GF-D8 (cell line): Measurements from ENCODE around the gene RAET1E.
"Not testable (repeated sequence)": the region's sequence is repeated elsewhere in the genome, so short reads cannot be mapped to it uniquely, and the experiment has no call there.

Experiments
- DNase-seq: peaks from one replicate; lab custom pipeline; 2025; lab: John Stamatoyannopoulos, UW

Gene RAET1E, protein sequence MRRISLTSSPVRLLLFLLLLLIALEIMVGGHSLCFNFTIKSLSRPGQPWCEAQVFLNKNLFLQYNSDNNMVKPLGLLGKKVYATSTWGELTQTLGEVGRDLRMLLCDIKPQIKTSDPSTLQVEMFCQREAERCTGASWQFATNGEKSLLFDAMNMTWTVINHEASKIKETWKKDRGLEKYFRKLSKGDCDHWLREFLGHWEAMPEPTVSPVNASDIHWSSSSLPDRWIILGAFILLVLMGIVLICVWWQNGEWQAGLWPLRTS

DNA sequence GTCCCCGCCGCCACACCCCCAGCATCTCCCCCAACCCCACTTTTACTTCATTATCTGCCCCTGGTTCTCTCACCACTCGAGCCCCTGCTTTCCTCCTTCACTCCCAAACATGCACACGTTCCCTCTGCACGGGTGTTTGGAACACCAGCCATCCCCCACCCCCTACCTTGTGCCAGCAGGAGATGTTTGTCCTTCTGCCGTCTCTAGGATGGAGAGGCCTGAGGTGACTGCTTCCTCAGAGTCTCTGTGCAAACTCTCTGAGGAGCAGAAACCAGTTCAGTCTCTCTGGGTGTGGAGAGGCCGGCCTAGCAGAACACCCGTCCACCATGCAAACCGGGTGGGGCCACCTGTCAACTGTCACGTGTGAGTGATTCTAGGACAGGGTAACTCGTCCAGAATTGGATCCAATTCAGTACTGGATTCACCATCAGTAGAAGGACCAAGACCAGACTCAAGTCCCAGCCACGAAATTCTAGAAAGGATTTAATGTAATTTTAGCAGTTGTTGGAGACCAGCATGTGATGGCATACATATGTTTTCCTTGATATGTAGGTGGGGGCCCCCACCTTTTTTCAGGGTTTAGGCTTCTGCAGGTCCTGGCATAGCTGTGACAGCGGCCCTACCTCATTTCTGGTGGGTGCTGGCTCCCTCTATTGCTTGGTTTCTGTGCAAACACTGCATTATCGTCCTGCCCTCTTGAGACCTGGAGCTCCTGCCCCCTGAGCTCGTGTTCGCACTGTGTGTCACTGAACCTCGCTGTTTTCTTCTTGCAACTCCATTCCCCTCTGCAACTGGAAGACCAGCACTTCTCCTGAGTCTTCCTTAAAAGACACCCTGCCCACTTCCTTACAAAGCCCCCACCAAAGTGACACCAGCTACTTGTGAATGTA lies at the start of gene RAET1E:
TSS of gene RAET1E (minus strand) at position 259 of the 890 bp plus-strand sequence. CDS start 7,212 bp downstream, outside the sequence.
- DNase-seq: no peak

DNA sequence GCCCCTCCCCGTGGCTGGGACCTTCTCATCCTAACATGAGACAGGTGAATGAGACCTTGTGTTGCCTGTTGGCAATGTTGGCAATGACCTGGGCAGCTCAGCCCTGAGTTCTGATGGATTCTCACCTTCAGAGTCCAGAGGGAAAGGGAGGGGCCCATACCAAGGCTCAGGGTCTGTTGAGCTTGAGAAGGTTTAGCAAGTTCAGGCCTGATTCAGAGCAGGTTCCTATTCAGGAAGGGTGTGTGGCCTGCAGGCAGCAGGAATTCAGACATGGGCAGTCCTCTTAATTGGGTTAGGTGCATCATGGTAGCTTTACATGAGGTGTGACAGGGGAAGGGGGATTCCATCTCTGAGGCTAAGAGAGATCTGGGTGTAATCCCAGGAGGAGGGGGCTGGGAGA lies 49.6 kb upstream of the RAET1E start:
- not testable (repeated sequence) for DNase-seq

DNA sequence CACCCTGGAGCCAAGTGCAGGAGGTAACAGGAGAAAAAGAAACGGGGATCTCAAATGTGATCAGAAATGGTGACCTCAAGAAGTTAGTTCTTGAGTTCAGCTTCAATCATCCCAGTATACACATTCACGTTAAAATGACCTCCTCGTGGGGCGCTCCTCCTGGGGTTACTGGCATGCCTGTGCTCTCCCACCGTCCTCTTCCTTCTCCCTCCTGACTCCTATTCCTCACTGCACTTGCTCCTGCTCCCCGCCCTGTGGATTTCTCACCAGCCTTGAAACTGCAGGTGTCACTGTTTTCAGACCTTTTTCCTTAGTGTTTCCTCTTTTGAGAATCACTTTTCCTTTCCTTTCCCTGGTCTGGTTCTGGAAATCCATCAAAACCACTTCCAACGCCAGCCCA lies 48.7 kb upstream of the RAET1E start:
- DNase-seq: not testable (repeated sequence)

DNA sequence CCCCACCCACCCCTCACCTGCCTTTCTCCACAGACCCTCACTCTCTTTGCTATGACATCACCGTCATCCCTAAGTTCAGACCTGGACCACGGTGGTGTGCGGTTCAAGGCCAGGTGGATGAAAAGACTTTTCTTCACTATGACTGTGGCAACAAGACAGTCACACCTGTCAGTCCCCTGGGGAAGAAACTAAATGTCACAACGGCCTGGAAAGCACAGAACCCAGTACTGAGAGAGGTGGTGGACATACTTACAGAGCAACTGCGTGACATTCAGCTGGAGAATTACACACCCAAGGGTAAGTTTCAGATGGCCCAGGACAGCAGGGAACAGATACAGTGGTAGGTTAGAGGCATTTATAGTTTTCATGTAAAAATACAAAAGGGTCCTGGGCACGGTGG lies 47.4 kb upstream of the RAET1E start:
- not testable (repeated sequence) for DNase-seq

DNA sequence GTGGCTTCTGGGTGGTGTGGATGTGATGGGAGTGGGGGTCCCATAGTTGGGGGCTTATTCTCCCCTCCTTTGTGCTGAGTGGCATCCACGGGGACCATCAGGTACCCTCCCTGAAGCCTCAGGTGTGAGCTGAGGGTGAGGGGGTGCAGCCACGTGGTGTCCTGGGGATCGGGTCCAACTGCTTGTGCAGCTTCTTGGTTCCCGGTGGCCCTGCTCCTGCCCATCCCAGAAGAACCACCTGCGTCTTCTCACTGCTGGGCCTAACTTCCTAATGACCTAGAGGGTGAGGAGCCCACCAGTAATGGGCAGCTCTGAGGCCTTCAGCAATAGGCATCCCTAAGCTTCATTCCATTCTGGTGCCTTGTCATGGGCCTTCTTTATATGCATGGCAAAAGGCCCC lies 45.4 kb upstream of the RAET1E start:
- not testable (repeated sequence) for DNase-seq

DNA sequence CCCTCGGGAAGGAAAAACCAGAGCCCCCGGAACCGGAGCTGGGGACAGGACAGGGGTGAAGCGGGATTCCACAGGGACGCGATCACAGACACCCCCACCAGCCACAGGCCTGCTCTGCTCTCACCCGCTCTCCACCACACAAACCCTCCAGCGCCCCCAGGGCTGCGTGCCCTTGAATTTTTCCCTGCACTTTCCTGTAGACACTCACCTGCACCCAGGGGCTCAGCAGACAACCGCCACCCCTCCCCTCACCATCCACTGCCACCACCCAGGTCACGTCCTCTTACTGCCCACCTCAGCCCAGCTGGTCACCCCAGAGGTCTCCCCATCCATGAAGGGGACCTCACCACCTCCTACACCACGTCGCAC lies 44.5 kb upstream of the RAET1E start:
- no peak for DNase-seq

DNA sequence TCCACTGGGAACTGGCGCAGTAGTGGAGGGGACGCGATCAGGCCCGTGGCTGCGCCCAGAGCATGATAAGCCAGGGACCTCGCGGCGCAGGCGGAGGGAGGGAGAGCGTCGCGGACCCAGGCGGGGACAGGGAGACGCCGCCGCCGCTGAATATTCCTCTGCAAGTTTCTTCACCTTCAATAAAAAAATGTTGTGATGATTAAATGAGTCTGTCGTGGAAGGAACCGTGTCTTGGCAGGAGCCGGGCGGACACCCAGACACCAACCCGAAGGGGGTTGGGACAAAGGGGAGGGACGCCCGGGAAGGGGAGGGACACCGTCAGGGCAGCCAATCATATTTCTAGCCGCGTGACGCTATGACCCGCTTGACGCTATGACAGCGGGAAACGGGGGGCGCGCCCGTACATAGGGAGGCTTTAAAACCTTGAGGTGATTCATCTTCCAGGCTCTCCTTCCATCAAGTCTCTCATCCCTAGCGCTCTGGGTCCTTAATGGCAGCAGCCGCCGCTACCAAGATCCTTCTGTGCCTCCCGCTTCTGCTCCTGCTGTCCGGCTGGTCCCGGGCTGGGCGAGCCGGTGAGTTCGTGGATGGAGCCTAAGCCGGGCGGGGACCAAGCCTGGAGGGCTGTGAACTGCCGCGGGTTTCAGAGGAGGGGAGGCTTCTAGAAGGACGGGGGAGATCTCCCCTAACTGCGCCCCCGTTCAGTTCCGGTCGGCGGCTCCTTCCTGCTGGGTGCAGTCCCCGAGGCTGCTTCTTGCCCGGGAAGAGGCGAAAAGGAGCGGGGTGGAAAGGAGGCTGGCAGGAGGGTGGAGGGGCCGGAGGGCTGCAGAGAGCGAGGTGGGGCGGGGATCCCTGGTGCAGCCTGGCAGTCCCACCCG lies 43.9 kb upstream of the RAET1E start, which contains the start of gene ULBP2:
TSS of gene ULBP2 (plus strand) at position 432 of the 878 bp plus-strand sequence. CDS start at position 491, 59 bp downstream.
- DNase-seq: no peak

DNA sequence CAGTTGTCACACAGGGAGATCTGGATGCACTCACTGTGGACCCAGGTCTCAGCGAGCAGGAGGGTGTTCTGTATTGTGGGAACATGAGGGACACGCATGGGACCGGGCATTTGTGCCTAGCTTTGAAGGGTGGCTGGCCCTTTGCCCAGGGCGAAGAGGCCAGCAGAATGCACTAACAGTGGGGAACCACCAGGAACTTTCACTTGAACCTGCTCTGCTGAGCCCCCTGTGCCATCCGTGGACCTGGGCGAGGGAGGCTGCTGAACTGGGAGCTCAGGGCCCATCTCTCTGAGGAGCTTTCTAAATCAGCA lies 42.7 kb upstream of the RAET1E start:
- no peak for DNase-seq

DNA sequence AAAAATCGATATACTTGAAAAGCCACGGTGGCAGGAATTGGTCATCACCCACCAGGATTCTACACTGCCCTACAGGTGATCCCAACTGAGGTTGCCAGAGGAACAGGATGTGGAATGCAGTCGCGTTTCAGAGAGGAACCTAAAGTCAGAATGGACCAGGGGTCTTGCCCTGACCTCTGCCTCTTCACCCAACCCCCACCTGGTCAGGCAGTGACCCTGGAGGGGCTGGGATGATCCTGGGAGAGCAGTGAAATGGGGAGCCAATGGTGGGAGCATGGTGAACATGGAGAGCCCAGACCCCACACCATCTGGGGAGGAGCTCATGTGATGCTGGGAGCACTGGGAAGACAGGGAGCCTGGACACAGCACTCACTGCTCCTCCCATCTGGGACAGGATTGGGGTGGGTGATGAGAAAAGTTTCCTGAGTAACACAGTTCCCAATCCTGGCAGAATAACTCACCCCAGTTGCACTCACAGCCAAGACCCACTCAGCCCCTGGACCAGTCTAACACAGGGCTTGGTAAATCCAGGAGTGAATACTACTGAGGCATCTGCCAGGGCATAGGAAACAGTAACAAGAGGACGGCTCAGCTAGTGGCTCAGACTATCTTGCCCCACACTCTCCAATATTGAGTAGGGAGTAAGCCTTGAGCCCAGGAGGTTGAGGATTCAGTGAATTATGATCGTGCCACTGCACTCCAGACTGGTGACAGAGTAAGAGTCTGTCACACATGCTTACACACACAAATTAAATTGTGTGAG lies 42.2 kb upstream of the RAET1E start:
- no peak for DNase-seq

DNA sequence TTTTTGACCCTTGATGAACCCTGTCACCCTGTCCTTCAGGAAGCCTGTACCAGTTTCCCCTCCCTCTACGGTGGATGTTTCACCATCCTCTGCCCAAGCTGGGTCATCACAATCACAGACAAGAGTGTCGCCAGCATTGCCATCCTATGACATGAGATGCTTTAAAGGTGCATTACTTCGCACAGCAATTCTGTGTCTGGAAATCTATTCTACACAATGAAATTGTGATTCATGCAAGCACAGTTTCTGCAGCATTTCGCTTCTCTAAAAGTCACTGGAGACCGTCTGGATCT lies 41.4 kb upstream of the RAET1E start:
- DNase-seq: no peak

DNA sequence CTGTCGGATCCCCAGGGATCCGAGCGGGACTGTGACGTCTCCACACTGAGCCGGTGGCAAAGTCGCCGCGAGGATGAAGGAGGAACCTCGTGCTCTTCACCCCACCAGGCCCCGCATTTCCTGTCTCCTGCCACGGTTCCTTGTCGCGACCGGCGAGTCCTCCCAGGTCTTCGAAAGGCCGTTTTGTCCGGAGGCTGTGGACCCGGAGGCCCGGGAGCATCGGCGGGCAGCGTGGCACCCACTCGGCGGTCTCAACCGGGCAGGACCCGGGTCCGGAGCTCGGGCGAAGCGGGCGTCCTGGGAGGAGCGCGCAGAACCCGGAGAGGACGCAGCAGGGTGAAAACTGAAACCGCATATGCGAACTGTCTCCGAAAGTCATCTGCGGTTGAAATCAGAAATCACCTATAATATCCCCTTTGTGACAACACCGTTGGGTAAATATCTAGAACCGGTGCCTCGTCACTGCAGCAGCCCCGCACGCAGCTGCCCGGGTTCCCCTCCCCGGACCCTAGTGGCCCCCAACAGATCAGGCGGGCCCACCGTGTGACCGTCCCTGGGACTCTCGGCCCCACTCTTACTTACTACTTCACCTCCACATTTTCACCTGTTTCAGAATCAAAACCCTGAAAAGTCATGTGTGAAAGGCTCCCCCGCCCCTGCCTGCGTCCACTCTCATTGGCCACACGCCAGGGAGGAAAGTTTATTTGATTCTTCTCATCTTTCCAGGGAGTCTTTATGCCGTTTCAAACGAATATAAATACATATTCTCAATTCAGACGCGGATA lies 40.9 kb upstream of the RAET1E start:
- DNase-seq: no peak

DNA sequence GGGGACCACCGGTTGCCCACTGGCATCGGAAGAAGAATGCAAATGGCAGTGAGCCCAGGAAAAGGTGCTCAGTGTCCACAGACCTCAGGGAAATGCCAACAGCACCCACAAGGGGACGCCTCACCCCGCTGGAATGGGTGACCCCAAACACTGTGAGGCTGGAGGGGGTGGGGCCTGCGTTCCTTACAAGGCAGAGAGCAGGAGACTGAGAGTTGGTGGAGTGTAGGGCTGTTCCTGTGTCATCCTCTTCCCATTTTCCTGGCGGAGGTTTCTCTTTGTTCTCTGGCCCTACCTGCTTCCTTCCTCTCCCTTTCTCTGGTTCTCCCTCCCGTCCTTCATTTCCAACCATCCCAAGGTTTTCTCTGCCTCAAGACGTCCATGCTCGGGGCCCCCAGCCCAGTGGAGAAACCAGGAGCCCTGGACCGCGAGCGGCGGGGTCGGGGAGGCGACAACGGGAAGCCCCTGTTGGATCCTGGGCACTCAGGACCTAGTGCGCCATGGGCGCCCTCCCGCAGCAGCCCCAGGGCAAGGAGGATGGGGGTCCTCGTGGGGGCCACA lies 40.2 kb upstream of the RAET1E start:
- DNase-seq: not testable (repeated sequence)

DNA sequence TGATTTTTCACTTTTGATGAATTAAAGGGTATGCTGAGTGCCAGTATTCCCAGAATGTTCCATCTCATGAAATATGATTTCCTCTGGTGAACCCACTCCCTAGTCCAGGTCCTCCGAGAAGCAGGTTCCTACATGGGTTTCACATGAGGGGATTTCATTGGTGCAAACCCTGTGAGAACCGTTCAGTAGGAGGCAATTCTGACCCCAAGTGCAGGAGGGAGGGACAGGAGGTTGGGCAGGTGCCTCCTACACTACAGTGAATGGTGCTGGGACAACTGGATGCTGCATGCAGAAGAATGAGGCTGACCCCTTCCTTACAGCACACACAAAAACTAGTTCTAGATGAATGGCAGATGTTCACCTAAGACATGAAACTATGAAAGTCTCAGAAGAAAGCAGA lies 38.8 kb upstream of the RAET1E start:
- DNase-seq: no peak

DNA sequence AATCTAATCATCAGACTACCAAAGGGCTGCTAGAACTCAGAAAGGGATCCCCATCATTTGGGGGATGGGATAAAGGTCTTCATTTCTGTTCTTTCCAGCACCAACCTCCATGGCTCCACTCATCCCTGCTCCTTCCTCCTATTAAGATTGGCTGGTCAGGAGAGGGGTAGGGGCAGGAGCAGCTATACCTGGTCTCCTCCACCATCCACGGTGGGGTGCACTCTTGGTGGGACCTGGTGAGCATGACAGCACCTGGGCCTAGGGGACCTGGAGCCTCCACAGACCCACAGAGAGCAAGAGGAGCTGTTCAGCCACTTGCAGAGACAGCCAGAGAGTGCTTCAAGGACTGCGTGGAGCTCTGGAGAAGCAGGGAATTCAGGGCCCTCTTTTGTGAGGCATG lies 37.8 kb upstream of the RAET1E start:
- no peak for DNase-seq

DNA sequence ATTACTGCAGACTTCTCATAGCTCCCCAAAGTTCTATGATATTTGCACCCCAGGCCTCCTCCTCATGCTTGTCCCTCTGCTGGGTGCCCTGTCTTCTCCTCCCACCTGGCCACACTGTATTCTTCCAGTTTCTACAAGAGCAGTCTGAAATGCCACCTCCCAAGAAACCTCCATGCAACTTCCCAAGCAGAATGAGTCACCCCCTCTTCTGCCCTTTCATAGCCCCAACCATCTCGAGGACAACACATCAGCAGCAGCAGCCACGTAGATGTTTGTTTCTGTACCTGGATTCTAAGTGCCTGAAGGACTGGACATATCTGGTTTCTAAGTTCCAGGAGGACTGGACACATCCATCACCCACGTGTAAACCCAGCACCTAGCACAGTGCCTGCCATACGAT lies 37.3 kb upstream of the RAET1E start:
- no peak for DNase-seq

DNA sequence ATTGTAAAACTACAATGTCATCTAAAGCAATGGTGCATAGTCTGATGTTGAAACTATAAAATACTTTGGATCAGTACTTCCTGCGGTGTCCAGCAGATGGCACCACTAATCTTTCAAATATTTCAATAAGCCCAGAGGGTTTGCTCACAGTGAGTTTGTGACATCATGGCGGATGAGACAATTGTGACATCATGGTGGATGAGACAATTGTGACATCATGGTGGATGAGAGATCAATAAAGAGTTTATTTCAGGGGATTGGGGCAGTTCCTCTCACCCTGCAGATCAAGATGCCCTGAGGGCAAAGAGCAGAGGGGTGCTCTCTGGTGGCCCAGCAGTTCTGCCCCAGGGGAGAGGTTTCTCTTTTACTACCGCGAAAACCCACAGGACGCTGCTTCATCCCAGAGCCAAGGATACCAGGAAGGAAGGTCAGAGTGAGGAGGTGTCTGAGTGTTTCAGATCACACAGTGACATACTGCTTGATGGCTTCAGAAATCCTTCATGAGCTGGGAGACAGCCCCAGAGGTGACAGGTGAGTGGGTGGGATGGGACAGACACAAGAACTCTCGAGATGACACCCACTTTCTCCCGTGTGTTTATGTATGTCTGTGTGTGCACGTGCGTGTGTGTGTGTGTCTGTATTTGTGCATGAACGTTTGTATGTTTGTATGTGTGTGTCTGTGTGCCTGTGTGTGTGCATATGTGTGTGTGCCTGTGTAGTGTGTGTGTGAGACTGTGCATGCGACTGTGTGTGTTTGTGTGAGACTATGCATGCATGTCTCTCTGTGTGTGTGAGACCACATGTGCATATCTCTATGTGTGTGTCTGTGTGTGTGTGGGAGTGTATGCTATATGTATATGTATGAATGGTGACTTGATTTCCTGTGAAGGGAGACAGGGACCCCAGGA lies 36.6 kb upstream of the RAET1E start:
- no peak for DNase-seq

DNA sequence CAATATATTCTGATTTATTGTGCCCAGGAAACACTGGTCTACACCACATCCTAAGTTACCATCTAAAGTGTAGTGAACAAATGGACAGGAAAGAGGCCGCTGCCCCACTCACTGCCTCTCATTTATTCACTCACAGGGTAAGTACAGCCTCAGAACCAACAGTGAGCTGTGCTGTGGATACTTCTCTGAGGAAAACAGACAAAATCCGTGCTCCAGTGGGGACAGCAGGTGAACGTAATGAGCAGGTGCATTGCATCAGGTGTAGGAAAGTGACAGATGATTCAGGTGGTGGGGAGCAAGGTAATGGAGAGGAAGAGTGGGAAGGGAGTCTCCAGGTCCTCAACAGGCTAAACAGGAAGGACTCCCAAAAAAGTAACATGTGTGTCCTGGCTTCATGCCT lies 35.5 kb upstream of the RAET1E start:
- DNase-seq: no peak

DNA sequence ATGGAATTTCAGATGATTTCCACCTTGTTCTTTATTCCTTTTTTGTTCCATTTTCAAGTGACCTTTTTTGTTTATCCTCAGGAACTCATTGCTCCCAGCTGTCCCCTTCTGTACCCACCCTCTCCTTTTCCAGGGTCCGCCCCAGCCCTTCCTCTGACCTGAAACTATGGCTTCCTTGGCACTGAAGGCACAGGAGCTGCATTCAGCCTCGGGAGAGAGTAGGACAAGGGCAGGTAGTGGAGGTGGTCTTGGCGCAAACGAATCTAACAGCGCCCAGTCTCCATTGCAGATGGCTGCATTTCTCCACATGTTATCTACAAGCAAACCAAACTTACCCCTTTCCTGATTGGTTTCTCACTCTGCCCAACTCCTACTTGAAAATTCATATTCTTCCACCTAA lies 35.1 kb upstream of the RAET1E start:
- DNase-seq: no peak

DNA sequence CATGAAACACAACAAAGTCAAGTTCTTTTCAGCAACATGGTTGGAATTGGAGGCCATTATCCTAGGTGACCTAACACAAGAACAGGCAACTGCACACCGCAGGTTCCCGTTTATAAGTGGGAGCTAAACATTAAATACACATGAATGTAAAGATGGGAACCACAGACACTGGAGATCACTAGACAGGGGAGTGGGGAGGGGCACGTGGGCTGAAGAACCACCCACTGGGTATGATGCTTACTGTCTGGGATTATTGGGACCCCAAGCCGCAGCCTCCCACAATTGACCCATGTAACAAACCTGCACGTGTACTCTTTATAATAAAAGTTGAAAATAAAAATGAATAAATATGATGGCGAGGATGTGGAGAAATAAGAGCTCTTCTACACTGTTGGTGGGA lies 33.6 kb upstream of the RAET1E start:
- no peak for DNase-seq

DNA sequence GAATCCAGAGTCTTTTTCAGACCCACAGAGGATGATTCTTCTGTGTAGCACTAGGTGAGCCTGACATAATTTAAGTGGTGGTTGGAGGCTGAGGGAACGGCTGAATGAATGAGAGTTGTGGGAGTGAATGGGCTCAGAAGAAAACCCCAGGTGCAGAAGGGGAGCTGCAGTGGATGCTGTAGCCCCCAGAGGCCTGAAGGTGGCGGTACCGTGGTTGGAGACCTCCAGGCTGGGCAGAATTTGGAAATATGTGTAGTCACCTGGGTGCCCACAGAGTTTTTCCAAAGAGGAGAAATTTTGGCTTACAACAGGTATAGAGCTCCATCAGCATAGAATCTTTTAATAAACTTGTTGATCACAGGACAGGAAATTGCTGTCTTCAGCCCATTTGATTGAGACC lies 31.5 kb upstream of the RAET1E start:
- no peak for DNase-seq
